SK-N-SH (cell line): Measurements from ENCODE around the gene CYFIP2. TPM values are rescaled to one million over a fixed set of nuclear protein-coding genes. Genes with fewer than 3 reads are reported as not detected.

Source experiments
- CTCF ChIA-PET: fragments of 300-600, 350-600 bp; formaldehyde crosslinking; extraction: SDS; loops from one replicate; lab custom pipeline; 2021; lab: Yijun Ruan, JAX
- POLR2A ChIA-PET: fragments of 350-600 bp; sonication (Branson Sonifier 250); formaldehyde crosslinking; extraction: SDS; loops from one replicate; lab custom pipeline; 2020; ENCODE audit warnings: antibody characterized with exemption, inconsistent platforms; lab: Yijun Ruan, JAX
- DNase-seq: peaks from one replicate; pipeline ENCODE4 v3.0.0; 2012
- H2AFZ ChIP-seq: fragments of 200-600 bp; sonication (generic); 2 replicates; pipeline ENCODE4 v1.8.1; 2016; ENCODE audit warnings: antibody characterized with exemption, mild to moderate bottlenecking, low read depth
- H3F3A ChIP-seq: fragments of 200-600 bp; sonication (generic); replicated peaks from 2 replicates; pipeline ENCODE3; 2016; ENCODE audit warnings: antibody characterized with exemption, mild to moderate bottlenecking; ENCODE audit not compliant: insufficient read depth
- H3K27ac ChIP-seq, 2 experiments: fragments of 200-500 bp in 1 of 2; fragments of 200-600 bp in 1 of 2; sonication (Bioruptor generic) in 1 of 2; sonication (generic), shearing (Covaris generic) in 1 of 2; 2 replicates each; pipeline versions ENCODE4 v1.5.1 to v1.6.1; 2014 to 2016; ENCODE audit warnings: low read depth in 2 of 2, inconsistent platforms in 1 of 2, low read length in 1 of 2, mild to moderate bottlenecking in 1 of 2, mixed read lengths in 1 of 2
- H3K27me3 ChIP-seq: fragments of 200-600 bp; sonication (generic), shearing (Covaris generic); 2 replicates; pipeline ENCODE4 v1.6.1; 2016; ENCODE audit warnings: mixed run types; ENCODE audit not compliant: insufficient read depth
- H3K36me3 ChIP-seq, 2 experiments: fragments of 200-500 bp in 1 of 2; fragments of 200-600 bp in 1 of 2; sonication (Bioruptor generic) in 1 of 2; sonication (generic) in 1 of 2; replicated peaks in 1 of 2; 2 replicates each; pipeline versions ENCODE3 to v1.5.1; 2014 to 2016; ENCODE audit warnings: low read length in 1 of 2, mild to moderate bottlenecking in 1 of 2; ENCODE audit not compliant: insufficient read depth in 2 of 2, control insufficient read depth in 1 of 2
- H3K4me1 ChIP-seq, 2 experiments: fragments of 200-500 bp in 1 of 2; fragments of 200-600 bp in 1 of 2; sonication (Bioruptor generic) in 1 of 2; sonication (generic), shearing (Covaris generic) in 1 of 2; 2 replicates each; pipeline versions ENCODE4 v1.5.1 to v1.6.1; 2014 to 2016; ENCODE audit warnings: low read depth in 1 of 2, low read length in 1 of 2, mixed run types in 1 of 2; ENCODE audit not compliant: insufficient read depth in 2 of 2, control insufficient read depth in 1 of 2
- H3K4me2 ChIP-seq: fragments of 200-600 bp; sonication (generic), shearing (Covaris generic); 2 replicates; pipeline ENCODE4 v1.6.1; 2017; ENCODE audit warnings: mixed run types
- H3K4me3 ChIP-seq, 2 experiments: fragments of 200-500 bp in 1 of 2; fragments of 200-600 bp in 1 of 2; sonication (Bioruptor generic) in 1 of 2; sonication (generic), shearing (Covaris generic) in 1 of 2; 2 replicates each; pipeline versions ENCODE4 v1.5.1 to v1.8.1; 2014 to 2016; ENCODE audit warnings: low read depth in 2 of 2, inconsistent platforms in 1 of 2, low read length in 1 of 2, mild to moderate bottlenecking in 1 of 2, mixed read lengths in 1 of 2, moderate library complexity in 1 of 2
- H3K79me2 ChIP-seq: fragments of 200-600 bp; sonication (generic); 2 replicates; pipeline ENCODE4 v1.8.1; 2017; ENCODE audit warnings: mild to moderate bottlenecking; ENCODE audit not compliant: insufficient read depth
- H3K9ac ChIP-seq: fragments of 200-600 bp; sonication (generic); 2 replicates; pipeline ENCODE4 v1.6.1; 2017; ENCODE audit warnings: mixed run types
- H3K9me2 ChIP-seq: fragments of 200-600 bp; sonication (generic); 2 replicates; pipeline ENCODE4 v1.6.1; 2017; ENCODE audit warnings: mixed run types
- H3K9me3 ChIP-seq: fragments of 200-600 bp; sonication (generic); 2 replicates; pipeline ENCODE4 v1.6.1; 2017; ENCODE audit warnings: mixed run types, mild to moderate bottlenecking, moderate library complexity
- H4K20me1 ChIP-seq: fragments of 200-600 bp; sonication (generic); 2 replicates; pipeline ENCODE4 v1.6.1; 2017; ENCODE audit warnings: mild to moderate bottlenecking, mixed run types; ENCODE audit not compliant: insufficient read depth
- CHD2 ChIP-seq: fragments of 150-350 bp; IDR thresholded peaks from 2 replicates; pipeline ENCODE4 v1.6.1; 2018; ENCODE audit warnings: low read length; ENCODE audit not compliant: partially characterized antibody
- EP300 ChIP-seq, 2 experiments: IDR thresholded peaks; 2 replicates each; pipeline versions ENCODE4 v1.4.0 to v1.6.1; 2012; ENCODE audit warnings: borderline replicate concordance in 1 of 2, low read depth in 1 of 2, low read length in 1 of 2
- FOXJ3 ChIP-seq: sonication (generic); formaldehyde crosslinking; IDR thresholded peaks from 2 replicates; pipeline ENCODE4 v1.5.1; 2020; ENCODE audit warnings: mild to moderate bottlenecking, missing genetic modification reagents
- GATA2 ChIP-seq: sonication (generic); formaldehyde crosslinking; IDR thresholded peaks from 2 replicates; pipeline ENCODE4 v1.5.0; 2020; ENCODE audit warnings: mild to moderate bottlenecking, missing genetic modification reagents
- MXI1 ChIP-seq: IDR thresholded peaks from 2 replicates; pipeline ENCODE4 v1.6.1; 2012; ENCODE audit warnings: mild to moderate bottlenecking, low read depth, low read length, improper control_type of control experiment
- RAD21 ChIP-seq: IDR thresholded peaks from 2 replicates; pipeline ENCODE4 v1.6.1; 2012; ENCODE audit warnings: mild to moderate bottlenecking, low read length
- RXRA ChIP-seq: IDR thresholded peaks from 2 replicates; pipeline ENCODE4 v1.4.0; 2012; ENCODE audit warnings: low read depth, mild to moderate bottlenecking, borderline replicate concordance
- SIN3A ChIP-seq: IDR thresholded peaks from 2 replicates; pipeline ENCODE4 v1.6.1; 2012; ENCODE audit warnings: low read depth, mild to moderate bottlenecking, low read length, moderate library complexity, borderline replicate concordance
- SMC3 ChIP-seq: IDR thresholded peaks from 2 replicates; pipeline ENCODE4 v1.6.1; 2012; ENCODE audit warnings: low read depth, low read length, improper control_type of control experiment
- WGBS: methylation state at CpG from one replicate; pipeline ENCODE4 v1.1.6; 2017; ENCODE audit warnings: low lambda C conversion rate; 5-methylcytosine and 5-hydroxymethylcytosine counted together
- polyA plus RNA-seq, 3 experiments: library from polyadenylated mRNA; depleted of rRNA; stranded (reverse); fragments of >200 nt; gene quantifications; 2 replicates each; pipeline ENCODE4 v1.2.3, GENCODE V29; 2012
- TF ChIP-seq, protein P1 (sequence below): fragments of 200-600 bp; sonication (generic); IDR thresholded peaks from 2 replicates; pipeline ENCODE4 v1.6.1; 2017; ENCODE audit warnings: antibody characterized with exemption, mild to moderate bottlenecking, moderate library complexity

Gene CYFIP2
- polyA plus RNA-seq, 1 of the 3 experiments (the other 2 are of a cell fraction), result 20.1 TPM

DNA sequence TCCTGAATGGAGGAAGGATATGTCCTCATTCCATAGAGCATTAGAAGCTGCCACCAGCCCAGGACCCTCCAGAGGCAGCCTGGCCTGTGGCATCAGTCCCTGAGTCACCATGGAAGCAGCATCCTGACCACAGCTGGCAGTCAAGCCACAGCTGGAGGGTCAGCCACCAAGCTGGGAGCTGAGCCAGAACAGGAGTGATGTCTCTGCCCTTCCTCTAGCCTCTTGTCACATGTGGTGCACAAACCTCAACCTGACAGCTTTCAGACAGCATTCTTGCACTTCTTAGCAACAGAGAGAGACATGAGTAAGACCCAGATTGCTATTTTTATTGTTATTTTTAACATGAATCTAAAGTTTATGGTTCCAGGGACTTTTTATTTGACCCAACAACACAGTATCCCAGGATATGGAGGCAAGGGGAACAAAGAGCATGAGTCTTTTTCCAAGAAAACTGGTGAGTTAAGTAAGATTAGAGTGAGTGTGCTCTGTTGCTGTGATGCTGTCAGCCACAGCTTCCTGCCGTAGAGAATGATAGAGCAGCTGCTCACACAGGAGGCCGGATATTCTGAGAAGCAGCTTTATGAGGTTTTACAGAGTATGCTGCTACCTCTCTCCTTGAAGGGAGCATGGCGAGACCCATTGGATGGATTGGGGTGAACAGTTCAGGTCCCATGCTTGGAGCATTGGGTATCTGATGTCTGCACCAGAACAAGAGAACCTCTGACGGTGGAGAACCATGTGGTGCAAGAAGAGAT is 13.0 kb upstream of the CYFIP2 start:
- Histone ChIP-seq H3K4me2 (no peak overlapping the region), H3K9ac (no peak overlapping the region), H3K9me2 (no peaks in the 10 kb centered on the region), H3K4me1 (peaks cover 0 to 9% of the 10 kb centered on the region in 2 experiments; a peak in 2 of 4 replicates), H3K4me3 (no peak overlapping the region; a peak in 1 of 4 replicates), H3F3A (no peaks in the 10 kb centered on the region), H2AFZ (no peak overlapping the region; the same call in 1 of the 2 replicates), H3K36me3 (no peaks in the 10 kb centered on the region), H3K9me3 (no peaks in the 10 kb centered on the region), H3K27ac (no peak overlapping the region), H4K20me1 (no peaks in the 10 kb centered on the region), H3K79me2 (no peaks in the 10 kb centered on the region), H3K27me3 (no peaks in the 10 kb centered on the region)
- peak; percentile 33 for DNase-seq
- WGBS, result 57% methylated on average over 4 of the region's 4 CpGs
- POLR2A ChIA-PET, result no interaction called here
- peak; percentile 40; the same call in 1 of the 2 replicates for TF ChIP-seq MXI1
- no peak for TF ChIP-seq RXRA
- CTCF ChIA-PET, result interaction anchor here (0.7 to 3.4 kb wide), 36 partner anchors 8 to 491 kb away, joined by 3 to 63 read pairs (median 5); partner anchors contain the start of genes CYFIP2, LSM11, MED7 and NIPAL4

DNA sequence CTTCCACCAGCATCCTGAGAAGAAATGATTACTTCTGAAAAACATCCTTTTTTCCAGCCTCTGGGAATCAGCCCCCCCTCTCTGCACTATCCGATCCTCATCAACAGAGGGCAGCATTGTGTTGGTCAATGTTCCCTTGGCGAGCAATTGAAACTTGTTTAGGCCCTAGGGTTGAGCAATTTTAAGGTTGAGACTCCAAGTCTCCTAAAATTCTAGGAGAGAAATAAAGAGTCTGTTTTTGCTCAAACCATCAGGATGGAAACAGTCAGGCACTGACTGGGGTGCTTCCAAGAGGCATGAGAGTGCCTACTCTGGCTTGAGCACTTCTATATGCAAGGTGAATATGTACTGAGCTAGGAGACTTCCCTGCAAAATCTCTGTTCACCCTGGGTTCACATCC is 12.4 kb upstream of the CYFIP2 start:
- peak; percentile 86 for DNase-seq
- H3K27ac ChIP-seq, result no peak overlapping the region
- H3K27me3 ChIP-seq, result no peaks in the 10 kb centered on the region
- TF ChIP-seq RAD21, result peak; percentile 95
- no peak for TF ChIP-seq GATA2 (CRISPR knock-in tag)
- TF ChIP-seq CHD2, result no peak
- TF ChIP-seq EP300 (IDR thresholded peaks at IDR 0.05; ENCODE audit: borderline replicate concordance in 1 of 2, low read depth in 1 of 2, low read length in 1 of 2), result no peak
- TF ChIP-seq, protein P1, sequence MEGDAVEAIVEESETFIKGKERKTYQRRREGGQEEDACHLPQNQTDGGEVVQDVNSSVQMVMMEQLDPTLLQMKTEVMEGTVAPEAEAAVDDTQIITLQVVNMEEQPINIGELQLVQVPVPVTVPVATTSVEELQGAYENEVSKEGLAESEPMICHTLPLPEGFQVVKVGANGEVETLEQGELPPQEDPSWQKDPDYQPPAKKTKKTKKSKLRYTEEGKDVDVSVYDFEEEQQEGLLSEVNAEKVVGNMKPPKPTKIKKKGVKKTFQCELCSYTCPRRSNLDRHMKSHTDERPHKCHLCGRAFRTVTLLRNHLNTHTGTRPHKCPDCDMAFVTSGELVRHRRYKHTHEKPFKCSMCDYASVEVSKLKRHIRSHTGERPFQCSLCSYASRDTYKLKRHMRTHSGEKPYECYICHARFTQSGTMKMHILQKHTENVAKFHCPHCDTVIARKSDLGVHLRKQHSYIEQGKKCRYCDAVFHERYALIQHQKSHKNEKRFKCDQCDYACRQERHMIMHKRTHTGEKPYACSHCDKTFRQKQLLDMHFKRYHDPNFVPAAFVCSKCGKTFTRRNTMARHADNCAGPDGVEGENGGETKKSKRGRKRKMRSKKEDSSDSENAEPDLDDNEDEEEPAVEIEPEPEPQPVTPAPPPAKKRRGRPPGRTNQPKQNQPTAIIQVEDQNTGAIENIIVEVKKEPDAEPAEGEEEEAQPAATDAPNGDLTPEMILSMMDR, result peak; percentile 92
- TF ChIP-seq SMC3, result peak; percentile 68; the same call in 1 of the 2 replicates
- TF ChIP-seq SIN3A, result no peak
- no peak for TF ChIP-seq FOXJ3
- no peak overlapping the region for H3K4me2 ChIP-seq
- no peak overlapping the region; a peak in 1 of 4 replicates for H3K4me3 ChIP-seq
- H3K36me3 ChIP-seq, result no peaks in the 10 kb centered on the region
- H4K20me1 ChIP-seq, result no peaks in the 10 kb centered on the region
- no peak overlapping the region for H3K9ac ChIP-seq
- no peaks in the 10 kb centered on the region for H3F3A ChIP-seq
- H2AFZ ChIP-seq, result no peak overlapping the region
- H3K9me3 ChIP-seq, result no peaks in the 10 kb centered on the region
- 4% methylated on average over 2 of the region's 2 CpGs for WGBS
- ChIA-PET CTCF (interaction anchor here (0.6 to 3.4 kb wide), 49 partner anchors 9 to 490 kb away, joined by 3 to 63 read pairs (median 5); partner anchors contain the start of genes CYFIP2, LSM11, MED7 and NIPAL4), POLR2A (no interaction called here)
- H3K79me2 ChIP-seq, result no peaks in the 10 kb centered on the region
- no peaks in the 10 kb centered on the region for H3K9me2 ChIP-seq
- peaks cover 0 to 9% of the 10 kb centered on the region in 2 experiments; a peak in 2 of 4 replicates for H3K4me1 ChIP-seq
